Stimulated activated CD4-positive, alpha-beta T cell treated with anti-CD3 and anti-CD28 coated beads, Interleukin-15, amount 100 ng/mL, for 24 hours (primary cell): ENCODE results near the gene NINJ1.

Experiments
- DNase-seq: peaks from one replicate; pipeline ENCODE4 v3.0.0-alpha.2; 2020

The NINJ1 gene

GRCh38 chr9:93086447-93087224, 47.4 kb downstream of the NINJ1 start:
- no peak for DNase-seq

GRCh38 chr9:93085676-93086075, 48.4 kb downstream of the NINJ1 start:
- DNase-seq, result no peak

GRCh38 chr9:93084471-93084881, 49.6 kb downstream of the NINJ1 start:
- no peak for DNase-seq

- peak; percentile 63 for DNase-seq
Measured at GRCh38 chr9:93083592-93084470, 50.2 kb downstream of the NINJ1 start.

GRCh38 chr9:93082841-93083411, 51.1 kb downstream of the NINJ1 start:
- no peak for DNase-seq

GRCh38 chr9:93081931-93082330, 52.1 kb downstream of the NINJ1 start:
- no peak for DNase-seq

- no peak for DNase-seq
Measured at GRCh38 chr9:93081081-93081529, 52.9 kb downstream of the NINJ1 start.

- no peak for DNase-seq
Measured at GRCh38 chr9:93080406-93080805, 53.6 kb downstream of the NINJ1 start.

- DNase-seq, result no peak
Measured at GRCh38 chr9:93079371-93079770, 54.7 kb downstream of the NINJ1 start.

GRCh38 chr9:93077811-93078210, 56.2 kb downstream of the NINJ1 start:
- DNase-seq, result no peak

GRCh38 chr9:93077367-93077766, 56.7 kb downstream of the NINJ1 start:
- DNase-seq, result no peak

- no peak for DNase-seq
Measured at GRCh38 chr9:93076792-93077128, 57.3 kb downstream of the NINJ1 start.

GRCh38 chr9:93076101-93076791, 57.8 kb downstream of the NINJ1 start:
- DNase-seq, result no peak

- DNase-seq, result no peak
Measured at GRCh38 chr9:93072383-93072795, 61.7 kb downstream of the NINJ1 start.
